NCI-H2107 (cell line): Measurements from ENCODE around the gene SHB.

Experiments
- DNase-seq: peaks from one replicate; lab custom pipeline; 2025; lab: John Stamatoyannopoulos, UW

Gene SHB, protein sequence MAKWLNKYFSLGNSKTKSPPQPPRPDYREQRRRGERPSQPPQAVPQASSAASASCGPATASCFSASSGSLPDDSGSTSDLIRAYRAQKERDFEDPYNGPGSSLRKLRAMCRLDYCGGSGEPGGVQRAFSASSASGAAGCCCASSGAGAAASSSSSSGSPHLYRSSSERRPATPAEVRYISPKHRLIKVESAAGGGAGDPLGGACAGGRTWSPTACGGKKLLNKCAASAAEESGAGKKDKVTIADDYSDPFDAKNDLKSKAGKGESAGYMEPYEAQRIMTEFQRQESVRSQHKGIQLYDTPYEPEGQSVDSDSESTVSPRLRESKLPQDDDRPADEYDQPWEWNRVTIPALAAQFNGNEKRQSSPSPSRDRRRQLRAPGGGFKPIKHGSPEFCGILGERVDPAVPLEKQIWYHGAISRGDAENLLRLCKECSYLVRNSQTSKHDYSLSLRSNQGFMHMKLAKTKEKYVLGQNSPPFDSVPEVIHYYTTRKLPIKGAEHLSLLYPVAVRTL

DNA sequence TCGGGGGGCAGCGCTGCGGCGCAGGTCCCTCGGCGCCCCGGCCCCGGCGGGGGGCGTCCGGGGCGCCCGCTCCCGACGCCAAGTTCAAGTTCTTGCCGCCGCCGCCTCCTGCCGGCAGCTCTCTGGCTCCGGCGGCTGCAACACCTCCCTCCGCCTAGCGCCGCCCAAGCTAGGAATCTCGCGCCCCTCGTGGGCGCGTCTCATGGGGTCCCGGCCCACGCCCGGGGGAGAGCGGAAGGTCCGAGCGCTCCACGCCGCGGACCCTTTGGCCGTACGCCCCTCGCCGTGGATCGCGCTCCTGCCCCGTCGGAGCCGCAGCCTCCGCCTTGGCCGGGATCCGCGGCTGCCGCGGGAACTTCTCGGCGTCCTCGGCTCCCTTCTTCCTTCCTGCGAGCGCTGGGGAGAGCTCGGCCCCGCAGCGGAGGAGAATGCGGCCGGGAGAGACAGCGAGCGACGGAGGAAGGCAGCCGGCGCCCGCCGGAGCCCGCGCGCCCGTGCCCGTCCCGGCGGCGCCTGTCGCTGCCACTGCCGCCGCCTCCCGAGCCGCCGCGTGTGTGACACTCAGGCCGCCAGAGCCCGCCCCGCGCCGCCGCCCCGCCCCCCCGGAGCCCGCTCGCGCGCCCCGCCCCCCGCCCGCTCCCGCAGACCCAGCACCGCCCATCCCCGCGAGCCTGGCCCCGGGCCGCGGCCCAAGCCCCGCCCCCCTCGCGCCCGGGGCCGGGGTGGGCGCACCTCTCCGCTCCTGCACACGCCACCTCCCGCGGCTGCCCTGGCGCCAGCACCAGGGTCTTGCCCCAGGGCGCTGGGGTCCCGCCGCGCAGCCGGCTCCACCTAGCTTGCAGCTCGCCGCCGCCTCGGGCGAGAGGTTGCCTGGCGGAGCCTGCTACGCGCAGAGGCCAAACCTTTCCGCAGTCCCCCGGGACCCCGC lies at the start of gene SHB:
SHB (minus strand) TSS at position 527 of the 928 bp plus-strand sequence. CDS start 582 bp downstream, outside the sequence.
- DNase-seq, result peak; percentile 43

DNA sequence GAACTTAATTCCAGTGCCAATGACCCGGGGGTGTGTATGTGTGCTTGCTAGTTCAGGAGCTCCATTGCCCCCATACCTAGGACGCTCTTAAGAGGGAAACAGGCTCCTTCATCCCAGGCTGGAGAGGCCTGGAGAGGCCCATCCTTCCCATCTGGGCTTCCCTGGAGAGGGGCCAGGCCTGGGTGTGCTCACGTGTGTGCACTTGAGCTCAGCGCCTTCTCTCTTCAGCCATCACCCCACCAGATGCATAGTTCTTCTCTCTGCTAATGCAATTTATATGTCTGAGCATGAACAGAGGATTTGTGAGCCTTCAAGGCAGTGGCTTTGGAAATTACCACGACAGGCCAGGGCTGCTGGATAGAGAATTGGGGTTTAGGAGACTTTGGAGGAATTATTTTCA lies 48.6 kb upstream of the SHB start:
- DNase-seq, result no peak

DNA sequence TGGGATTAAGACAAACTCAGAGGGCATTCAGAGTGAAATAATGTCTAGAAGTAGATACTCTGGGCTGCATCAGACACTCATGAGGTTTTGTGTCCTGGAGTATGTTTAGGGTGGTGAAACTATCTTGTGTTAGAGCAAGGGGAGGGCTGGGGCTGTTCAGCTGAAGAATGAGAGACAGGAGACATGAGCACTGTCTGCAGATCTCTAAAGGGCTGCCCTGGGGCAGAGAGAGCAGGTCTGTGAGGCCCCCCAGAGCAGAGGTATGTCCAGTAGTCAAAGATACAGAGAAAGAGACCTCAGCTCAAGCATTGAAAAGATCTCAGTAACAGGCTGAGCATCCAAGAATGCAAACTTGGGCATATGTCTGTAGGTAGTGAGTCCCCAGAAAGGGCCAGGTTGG lies 45.9 kb upstream of the SHB start:
- DNase-seq, result no peak

DNA sequence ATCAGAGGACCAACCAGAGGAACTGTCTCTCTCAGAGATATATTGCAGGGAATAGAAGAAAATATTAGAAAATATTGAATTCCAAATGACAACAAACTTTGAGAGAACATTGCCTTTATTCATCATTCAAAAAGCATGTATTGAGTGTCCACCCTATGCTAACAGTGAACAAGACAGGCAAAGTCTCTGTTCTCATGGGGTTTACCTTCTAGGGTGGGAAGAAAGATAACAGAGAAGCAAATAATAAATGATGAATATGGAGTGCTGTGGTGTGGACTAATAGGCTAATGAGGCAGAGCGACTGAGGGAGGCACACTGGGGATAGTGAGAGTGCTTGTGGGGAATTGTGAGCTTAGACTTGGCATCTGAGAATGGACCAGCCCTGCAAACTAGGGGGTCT lies 43.4 kb upstream of the SHB start:
- no peak for DNase-seq

DNA sequence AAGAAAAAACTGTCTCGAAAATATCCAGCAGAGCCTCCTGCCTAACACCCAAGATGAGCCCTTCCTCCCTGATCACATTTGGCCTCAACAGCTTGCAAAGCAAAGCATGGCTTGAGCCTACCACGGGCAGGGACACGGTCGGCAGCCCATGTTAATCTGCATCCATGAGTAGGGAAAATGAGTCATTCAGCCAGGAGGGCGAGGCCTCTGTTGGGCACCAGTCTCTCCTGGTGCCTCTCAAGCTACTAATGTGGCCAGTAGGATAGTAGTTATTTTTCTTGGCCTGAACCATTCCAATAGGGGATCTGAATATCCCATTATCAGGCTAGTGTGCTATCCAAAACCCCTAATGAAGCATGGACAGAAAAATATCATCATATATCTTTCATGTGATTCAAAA lies 43.0 kb upstream of the SHB start:
- DNase-seq, result no peak

DNA sequence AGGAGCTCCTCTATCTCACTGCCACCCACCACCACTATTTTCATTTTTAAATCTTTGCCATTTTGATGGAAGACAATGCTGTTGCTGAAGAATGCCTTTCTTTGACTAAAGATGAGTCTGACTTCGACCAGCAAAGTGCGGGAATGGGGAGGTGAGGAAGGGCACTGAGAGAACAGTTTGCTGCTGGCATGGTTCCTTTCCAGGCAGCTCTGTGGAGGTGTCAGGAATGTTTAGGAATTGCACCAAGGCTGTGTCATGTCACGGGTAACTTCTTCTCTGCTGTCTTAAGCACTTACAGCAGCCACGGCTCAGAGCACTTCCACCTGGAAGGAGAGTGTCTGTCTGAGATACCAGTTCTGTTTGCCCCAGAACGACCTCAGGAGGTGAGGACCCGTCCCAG lies 41.4 kb upstream of the SHB start:
- no peak for DNase-seq

DNA sequence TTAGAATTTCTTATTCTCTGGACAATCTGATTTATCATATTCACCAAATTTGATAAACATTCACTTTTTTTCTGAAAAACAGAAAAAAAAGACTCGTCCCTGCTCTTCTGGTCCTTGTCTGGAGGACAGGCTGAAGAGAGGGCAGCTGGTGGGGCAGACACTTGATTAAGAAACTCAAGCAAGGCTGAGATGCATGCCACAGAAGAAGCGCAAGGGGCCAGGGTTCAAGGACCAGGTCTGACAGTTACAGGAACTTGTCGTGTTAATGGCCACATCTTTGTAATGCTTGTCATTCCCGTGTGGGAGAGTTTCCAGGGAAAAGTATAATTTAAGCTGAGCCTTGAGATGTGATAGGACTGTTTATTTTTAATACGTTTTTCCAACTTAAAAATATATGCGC lies 40.6 kb upstream of the SHB start:
- DNase-seq, result no peak

DNA sequence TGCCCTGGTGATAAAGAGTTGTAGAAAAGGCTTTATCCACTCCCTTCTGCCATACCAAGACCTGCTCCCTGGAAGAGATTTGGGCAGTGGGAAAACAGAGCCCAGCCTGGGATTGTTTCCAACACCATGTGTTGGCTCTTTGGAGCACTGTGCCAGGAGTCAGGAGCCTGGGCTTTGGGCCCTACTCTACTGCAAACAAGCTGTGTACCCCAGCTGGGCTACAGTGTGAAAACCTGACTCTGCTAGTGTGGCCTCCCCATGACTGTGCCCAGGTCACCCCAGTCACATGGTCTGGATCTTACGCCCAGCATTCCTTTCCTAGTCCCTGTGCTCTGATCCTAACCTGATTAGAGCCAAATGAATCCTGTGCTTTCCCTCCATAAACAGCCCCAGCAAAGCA lies 39.3 kb upstream of the SHB start:
- DNase-seq, result no peak

DNA sequence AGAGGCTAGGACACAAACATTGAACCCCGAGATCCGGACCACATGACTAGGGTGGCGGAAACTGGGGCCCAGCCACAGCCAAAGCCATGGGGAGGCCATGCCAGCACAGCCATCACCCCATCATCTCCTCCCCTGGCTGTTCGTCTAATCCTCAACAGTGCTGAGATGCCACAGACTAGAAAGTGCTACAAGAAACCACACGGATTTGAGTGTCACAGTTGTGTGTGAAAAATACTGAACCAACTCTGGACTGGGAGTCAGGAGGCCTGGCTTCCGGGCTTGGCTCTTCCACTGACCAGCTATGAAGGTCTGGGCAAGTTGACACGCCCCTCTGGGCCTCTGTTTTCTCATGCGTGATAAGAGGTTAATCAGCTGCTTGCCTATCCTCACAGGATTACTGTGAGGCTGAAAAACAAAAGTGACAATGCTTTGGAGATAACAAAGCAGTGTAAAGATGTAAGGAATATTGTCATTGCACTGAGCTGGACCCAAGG lies 38.8 kb upstream of the SHB start:
- DNase-seq, result no peak

DNA sequence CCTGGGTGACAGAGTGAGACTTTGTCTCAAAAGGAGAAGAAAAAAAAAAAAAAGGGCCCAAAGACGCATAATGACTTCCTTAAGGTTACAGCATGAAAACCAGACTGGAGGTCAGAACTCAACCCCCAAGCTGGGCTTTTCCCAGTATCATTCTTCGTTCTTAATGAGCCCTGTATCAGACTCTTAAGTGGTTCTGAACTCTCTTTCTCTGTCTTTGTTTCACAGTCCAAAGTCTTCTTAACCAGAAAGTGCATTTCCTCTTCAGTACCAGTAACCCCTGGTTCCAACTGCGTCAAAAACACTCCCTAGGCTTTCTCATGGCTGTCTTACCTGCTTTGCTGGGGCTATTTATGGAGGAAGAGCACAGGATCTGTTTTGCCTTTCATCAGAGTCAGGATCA lies 38.4 kb upstream of the SHB start:
- DNase-seq, result no peak

DNA sequence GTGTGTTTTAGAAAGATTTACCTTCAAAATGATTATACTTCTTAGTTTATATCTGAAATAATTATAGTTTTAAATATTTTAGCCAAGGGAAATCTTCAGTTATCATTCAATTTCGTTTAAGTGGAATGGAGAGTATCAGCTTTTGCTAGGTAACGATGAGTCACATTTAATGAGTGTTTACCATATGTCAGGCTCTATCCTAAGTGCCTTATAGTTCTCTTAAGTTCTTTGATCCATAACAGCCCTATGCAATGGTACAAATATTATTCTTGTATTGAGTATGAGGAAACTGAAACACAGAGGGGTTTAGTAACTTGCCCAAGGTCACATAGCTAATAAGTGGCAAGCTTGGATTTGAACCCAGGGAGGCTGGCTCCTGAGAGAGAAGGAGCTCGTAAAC lies 37.5 kb upstream of the SHB start:
- DNase-seq, result no peak

DNA sequence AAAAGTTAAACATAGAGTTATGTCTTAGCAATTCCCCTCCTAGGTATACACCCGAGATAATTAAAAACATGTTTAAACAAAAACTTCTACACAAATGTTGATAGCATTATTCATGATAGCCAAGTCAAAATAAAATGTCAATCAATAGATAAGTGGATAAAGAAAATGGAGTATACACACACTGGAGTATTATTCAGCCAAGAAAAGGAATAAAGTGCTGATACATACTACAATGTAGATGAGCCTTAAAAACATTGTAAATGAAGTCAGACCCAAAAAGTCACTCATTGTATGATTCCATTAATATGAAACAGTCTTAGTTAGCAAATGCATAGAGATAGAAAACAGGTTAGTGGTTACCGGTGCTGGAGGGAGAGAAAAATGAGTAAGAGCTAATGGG lies 34.3 kb upstream of the SHB start:
- DNase-seq, result no peak

DNA sequence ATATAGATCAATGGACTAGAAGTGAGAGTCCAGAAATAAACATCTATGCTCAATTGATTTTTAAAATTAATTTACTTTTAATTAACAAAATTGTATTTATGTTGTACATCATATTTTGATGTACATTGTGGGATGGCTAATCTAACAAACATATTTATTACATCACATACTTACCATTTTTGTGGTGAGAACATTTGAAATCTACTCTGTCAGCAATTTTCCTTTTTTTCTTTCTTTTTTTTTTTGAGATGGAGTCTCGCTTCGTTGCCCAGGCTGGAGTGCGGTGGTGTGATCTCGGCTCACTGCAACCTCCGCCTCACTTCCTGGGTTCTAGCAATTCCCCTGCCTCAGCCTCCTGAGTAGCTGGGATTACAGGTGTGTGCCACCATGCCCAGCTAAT lies 32.4 kb upstream of the SHB start:
- no peak for DNase-seq

DNA sequence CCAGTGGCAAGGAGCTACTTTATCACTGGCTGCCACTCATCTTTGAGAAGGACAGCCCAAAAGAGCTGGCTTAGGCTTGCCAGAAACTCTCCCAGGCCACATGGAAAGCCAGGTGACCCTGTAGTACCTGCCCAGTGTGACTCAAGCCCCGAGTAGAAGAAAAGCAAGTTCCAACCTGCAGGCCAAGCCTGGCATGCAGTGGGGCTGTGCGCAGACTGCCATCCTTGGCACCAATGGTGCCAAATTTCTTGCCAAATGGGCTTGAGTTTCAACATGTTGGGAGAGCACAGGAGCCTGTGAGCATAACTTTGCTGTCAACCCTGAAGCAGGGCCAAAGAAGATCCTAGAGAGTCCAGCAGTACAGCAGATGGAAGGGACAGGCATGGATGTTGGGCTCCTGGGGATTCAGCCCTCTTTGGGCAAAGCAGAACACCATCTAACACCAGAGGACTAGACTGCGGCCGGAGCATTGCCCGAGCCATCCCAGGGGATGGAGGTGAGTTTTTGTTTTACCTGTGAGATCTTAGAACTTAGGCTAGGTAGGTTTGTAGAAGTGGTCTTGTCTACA lies 27.3 kb upstream of the SHB start:
- DNase-seq, result no peak

DNA sequence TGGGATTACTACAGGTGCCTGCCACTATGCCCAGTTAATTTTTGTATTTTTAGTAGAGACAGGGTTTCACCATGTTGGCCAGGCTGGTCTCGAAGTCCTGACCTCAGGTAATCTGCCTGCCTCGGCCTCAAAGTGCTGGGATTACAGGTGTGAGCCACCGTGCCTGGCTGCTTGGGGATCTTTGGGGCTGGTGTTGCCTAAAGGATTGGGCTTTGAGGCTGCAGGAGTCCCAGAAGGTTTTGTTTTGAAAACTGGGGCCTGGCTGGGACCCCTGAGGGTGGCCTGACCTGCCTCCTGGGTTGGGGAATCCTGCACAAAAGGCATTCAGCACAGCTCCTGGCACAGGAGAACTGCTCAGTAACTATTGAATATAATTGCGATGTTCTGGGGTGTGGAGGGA lies 25.1 kb upstream of the SHB start:
- DNase-seq, result no peak

DNA sequence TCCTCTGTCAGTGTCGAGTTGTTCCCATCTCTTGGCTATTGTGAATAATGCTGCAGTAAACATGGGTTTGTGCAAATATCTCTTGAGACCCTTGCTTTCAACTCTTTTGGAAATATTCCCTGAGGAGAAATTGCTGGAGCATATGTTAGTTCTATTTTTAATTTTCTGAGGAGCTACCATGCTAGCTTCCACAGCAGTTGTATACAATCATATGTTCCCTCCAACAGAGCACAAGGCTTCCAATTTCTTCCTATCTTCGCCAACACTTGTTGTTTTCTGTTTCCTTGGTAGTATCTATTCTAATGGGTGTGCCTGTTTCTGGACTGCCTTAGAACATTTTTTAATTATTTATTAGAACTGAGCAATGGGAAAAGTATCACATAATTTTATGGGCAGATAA lies 23.6 kb upstream of the SHB start:
- no peak for DNase-seq

DNA sequence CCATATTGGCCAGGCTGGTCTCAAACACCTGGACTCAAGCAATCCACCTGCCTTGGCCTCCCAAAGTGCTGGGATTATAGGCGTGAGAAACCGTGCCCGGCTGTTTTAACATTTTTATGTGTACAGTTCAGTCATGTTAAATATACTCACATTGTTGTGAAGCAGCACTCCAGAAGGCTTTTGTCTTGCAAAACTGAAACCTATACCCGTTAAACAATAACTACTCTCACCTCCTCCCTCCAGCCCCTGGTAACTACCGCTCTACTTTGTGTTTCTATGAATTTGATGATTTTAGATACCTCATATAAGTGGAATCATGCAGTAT lies 23.1 kb upstream of the SHB start:
- DNase-seq, result no peak

DNA sequence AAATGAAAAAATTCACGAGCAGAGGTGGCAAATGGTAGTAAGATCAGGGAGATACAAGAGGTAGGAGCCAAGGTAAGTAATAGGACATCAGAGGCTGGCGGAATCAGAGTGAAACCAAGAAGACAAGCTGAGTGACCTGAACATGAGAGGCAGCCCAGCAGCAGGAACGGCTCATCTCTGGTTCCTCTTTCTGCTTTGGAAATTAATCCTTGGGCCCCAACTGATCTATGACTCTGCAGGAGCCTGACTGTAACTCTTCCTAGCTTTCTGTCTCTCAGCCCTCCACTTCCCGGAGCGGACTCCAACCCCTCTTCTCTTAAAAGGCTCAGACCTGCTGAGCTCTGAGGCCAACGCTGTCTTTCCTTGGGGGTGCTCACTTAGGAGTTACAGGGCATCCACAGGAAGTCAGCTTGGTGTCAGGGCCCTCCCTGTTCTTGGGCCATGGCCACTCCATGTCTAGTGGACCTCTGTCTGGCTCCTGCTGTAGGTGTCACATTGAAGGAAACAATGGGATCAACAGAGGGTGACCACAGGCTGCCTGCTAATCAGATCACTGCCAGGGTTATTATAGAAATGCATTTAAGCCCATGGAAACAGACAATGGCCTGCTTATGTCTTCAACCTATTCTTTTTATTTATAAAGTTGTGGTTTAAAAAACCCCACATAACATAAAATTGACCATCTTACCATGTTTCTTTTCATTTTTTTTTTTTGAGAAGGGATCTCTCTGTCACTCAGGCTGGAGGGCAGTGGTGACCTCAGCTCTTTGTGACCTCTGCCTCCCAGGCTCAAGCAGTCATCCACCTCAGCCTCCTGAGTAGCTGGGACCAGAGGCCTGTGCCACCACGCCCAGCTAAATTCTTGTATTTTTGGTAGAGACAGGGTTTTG lies 22.5 kb upstream of the SHB start:
- no peak for DNase-seq

DNA sequence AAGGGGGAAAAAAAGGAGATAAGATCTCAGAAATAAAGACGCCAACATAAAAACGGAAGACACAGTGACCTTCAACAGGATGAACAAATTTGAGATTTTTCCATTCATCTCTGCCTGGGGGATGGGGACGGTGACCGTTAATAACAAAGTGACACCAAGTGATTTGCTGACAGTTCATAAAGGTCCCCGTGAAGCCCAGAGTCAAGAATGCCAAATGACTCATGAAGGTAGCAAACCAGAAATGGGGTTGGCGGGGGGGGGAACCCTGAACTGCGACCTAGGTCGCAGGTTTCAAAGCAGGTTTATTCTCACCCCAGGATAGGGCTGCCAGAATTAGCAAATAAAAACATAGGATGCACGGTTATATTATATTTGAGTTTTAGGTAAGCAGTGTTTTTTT lies 21.1 kb upstream of the SHB start:
- no peak for DNase-seq

DNA sequence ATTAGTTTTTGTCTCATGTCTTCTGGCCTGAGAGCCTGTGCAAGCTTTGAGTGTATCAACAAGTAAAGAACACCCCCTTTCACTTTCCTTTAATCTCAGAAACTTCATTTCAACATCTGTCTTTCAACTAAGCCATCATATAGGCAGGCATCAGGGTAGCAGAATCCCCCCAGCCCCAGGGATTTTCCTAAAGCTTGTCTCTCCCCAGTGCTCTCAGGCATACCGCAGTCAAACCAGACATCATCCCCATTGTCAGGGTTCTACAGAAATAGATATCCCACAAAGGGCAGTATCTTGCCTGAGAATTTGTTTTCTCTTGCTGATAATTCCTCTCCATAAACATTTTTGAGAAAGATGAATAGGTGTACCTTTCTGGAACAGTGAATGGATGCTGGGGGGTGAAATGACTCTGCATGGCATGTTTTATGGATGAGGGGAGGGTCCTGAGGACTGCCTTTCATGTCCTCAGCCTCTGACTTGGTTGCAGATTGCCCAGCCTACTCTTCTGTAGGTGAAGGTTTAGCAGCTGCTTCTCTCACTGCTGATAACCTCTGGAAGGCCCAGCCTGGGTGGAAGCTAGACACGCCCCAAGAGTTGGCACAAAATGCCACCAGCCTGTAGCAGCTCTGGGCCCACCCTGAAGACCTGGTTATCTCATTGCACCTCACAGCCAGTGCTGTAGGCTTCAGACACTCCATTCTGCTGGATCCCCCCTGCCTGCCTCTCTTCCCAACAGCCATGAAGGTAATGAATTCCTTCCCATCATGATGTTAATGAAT lies 20.5 kb upstream of the SHB start:
- DNase-seq, result no peak
